Thyroid gland (tissue), 4 donors: ENCODE measurements around the gene ZBTB44.

Experiments
- POLR2A ChIP-seq, 2 donors: fragments of 450-650 bp; IDR thresholded peaks; one replicate each; pipeline ENCODE4 v1.6.1; 2017; ENCODE audit warnings: antibody characterized with exemption in 2 of 2, mild to moderate bottlenecking in 2 of 2, moderate library complexity in 1 of 2
- TF ChIP-seq, protein P1 (sequence below), 6 experiments: fragments of 200-600 bp in 3 of 6; fragments of 450-650 bp in 3 of 6; sonication (generic) in 3 of 6; IDR thresholded peaks; one replicate each; pipeline ENCODE4 v1.5.1; 2016 to 2019; ENCODE audit warnings: antibody characterized with exemption in 6 of 6, mild to moderate bottlenecking in 2 of 6, inconsistent platforms in 1 of 6, moderate library complexity in 1 of 6

DNA sequence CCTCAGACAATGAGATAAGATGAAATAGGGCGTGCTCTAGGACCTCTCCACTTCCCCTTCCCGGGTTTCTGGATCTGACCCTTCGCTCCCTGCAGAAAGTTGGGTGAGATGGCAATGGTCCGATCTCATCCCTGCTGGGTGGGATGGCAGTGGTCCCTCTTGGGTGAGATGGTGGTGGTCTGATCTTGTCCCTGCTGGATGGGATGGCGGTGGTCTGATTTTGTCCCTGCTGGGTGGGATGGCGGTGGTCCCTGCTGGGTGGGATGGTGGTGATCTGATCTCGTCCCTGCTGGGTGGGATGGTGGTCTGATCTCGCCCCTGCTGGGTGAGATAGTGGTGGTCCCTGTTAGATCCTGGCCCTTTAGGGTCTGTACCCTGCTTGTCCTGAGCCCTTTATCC, 133.8 kb downstream of the ZBTB44 start:
- TF ChIP-seq POLR2A (IDR thresholded peaks at IDR 0.05): no peak
- TF ChIP-seq, protein P1, sequence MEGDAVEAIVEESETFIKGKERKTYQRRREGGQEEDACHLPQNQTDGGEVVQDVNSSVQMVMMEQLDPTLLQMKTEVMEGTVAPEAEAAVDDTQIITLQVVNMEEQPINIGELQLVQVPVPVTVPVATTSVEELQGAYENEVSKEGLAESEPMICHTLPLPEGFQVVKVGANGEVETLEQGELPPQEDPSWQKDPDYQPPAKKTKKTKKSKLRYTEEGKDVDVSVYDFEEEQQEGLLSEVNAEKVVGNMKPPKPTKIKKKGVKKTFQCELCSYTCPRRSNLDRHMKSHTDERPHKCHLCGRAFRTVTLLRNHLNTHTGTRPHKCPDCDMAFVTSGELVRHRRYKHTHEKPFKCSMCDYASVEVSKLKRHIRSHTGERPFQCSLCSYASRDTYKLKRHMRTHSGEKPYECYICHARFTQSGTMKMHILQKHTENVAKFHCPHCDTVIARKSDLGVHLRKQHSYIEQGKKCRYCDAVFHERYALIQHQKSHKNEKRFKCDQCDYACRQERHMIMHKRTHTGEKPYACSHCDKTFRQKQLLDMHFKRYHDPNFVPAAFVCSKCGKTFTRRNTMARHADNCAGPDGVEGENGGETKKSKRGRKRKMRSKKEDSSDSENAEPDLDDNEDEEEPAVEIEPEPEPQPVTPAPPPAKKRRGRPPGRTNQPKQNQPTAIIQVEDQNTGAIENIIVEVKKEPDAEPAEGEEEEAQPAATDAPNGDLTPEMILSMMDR (IDR thresholded peaks at IDR 0.05): no peak
